HG03469 (cell line): ENCODE measurements around the gene DERL2.
"Not testable (repeated sequence)": the region's sequence is repeated elsewhere in the genome, so short reads cannot be mapped to it uniquely, and the experiment has no call there.

Source experiments
- ATAC-seq: cut with Tn5 transposase; IDR thresholded peaks from one replicate; pipeline ENCODE4 v1.9.1; 2021; ENCODE audit warnings: mild to moderate bottlenecking, moderate library complexity, moderate number of reproducible peaks; ENCODE audit not compliant: unreplicated experiment

DERL2 gene

GRCh38 chr17:5438716-5439445 lies 47.1 kb downstream of the DERL2 start, which contains the start of gene C1QBP:
Gene C1QBP (minus strand): TSS chr17:5439155. CDS start chr17:5439073, 82 bp downstream.
- peak; percentile 57 for ATAC-seq

- no peak for ATAC-seq
These were observed 48.2 kb downstream of the DERL2 start for GRCh38 chr17:5437721-5438317.

- ATAC-seq = not testable (repeated sequence)
These were observed 50.1 kb downstream of the DERL2 start for GRCh38 chr17:5435781-5436315.

- no peak for ATAC-seq
These were observed 51.0 kb downstream of the DERL2 start for GRCh38 chr17:5434984-5435383.

GRCh38 chr17:5431949-5432556 lies 53.9 kb downstream of the DERL2 start:
- no peak for ATAC-seq

GRCh38 chr17:5431234-5431633 lies 54.7 kb downstream of the DERL2 start:
- not testable (repeated sequence) for ATAC-seq

- ATAC-seq = no peak
These were observed 55.5 kb downstream of the DERL2 start for GRCh38 chr17:5430413-5430999.

GRCh38 chr17:5429191-5429887 lies 56.6 kb downstream of the DERL2 start:
- ATAC-seq = no peak

GRCh38 chr17:5425826-5426225 lies 60.2 kb downstream of the DERL2 start:
- no peak for ATAC-seq

GRCh38 chr17:5424909-5425308 lies 61.1 kb downstream of the DERL2 start:
- no peak for ATAC-seq

GRCh38 chr17:5422505-5422904 lies 63.5 kb downstream of the DERL2 start:
- no peak for ATAC-seq
